Measurements from ENCODE around the gene OR4N5.

OR4N5 gene

DNA sequence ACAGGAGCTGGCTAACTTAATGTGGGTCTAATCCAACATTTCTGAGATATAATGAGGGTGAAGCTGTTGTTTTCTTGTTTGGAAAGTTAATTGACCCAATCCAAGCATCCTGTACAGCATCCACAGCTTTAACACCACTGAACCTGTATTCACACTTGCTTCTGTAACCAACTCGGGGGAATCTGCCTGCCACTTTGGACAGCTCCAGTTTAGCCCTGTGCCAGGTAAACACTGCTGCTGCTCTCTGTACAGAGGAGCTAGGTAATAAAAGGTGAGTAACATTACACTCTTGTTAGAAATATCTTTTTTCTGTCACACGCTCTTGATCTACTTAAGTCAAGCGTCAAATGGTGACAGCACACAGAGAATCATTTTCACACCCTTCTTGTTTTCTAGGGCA, 52.8 kb downstream of the OR4N5 start:
- H3K4me3 ChIP-seq: no peak overlapping the region

DNA sequence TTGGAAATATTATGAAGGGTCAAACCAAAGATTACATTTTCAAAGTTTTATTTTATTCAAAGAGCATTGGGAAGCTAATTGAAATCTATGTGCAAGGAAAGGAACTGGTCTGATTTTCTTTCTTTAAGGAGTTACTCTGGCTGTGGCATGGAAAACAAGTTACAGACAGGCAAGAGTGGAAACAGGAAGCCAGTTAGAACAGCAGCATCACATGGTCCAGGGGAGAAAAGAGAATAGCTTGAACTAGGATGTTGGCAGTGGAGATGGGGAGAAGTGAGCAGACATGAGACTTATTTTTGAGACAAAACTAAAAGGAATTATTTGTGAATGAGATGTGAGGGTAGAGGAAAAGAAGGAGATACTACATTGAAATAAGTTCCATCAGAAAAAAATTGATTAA, 55.5 kb downstream of the OR4N5 start:
- no peak overlapping the region for H3K4me3 ChIP-seq
- no peak overlapping the region for H3K27ac ChIP-seq

More for the DNA sequence above, 52.8 kb downstream of the OR4N5 start:
- no peak overlapping the region for H3K27ac ChIP-seq

Data from skin epidermis (tissue), 12 donors.